Type B pancreatic cell (in vitro differentiated cells): ENCODE measurements around the gene ZNF609. TPM values are rescaled to one million over a fixed set of nuclear protein-coding genes. Genes with fewer than 3 reads are reported as not detected.

Source experiments
- DNase-seq: peaks from one replicate; pipeline ENCODE4 v3.0.0; 2021; ENCODE audit warnings: mixed read lengths; ENCODE audit not compliant: unreplicated experiment; ENCODE audit errors: extremely low spot score
- H3K27ac Mint-ChIP-seq: 2 replicates; pipeline ENCODE4 v1.8.0; 2021; ENCODE audit warnings: mild to moderate bottlenecking, mixed read lengths
- H3K27me3 Mint-ChIP-seq: 2 replicates; pipeline ENCODE4 v1.8.0; 2021; ENCODE audit warnings: mixed read lengths
- H3K36me3 Mint-ChIP-seq: 2 replicates; pipeline ENCODE4 v1.8.0; 2021; ENCODE audit warnings: mixed read lengths
- H3K4me1 Mint-ChIP-seq: one replicate; pipeline ENCODE4 v1.8.0; 2021; ENCODE audit warnings: mixed read lengths; ENCODE audit not compliant: unreplicated experiment
- H3K4me3 Mint-ChIP-seq: 2 replicates; pipeline ENCODE4 v1.8.0; 2021; ENCODE audit warnings: mild to moderate bottlenecking, mixed read lengths
- H3K9me3 Mint-ChIP-seq: 2 replicates; pipeline ENCODE4 v1.8.0; 2021; ENCODE audit warnings: mixed read lengths
- total RNA-seq: library from RNA; stranded (reverse); gene quantifications from 2 replicates; pipeline ENCODE4 v1.2.1, GENCODE V29; 2021; ENCODE audit warnings: low replicate concordance
- TF ChIP-seq, protein P1 (sequence below): fragments of 200-600 bp; sonication (generic); conservative IDR thresholded peaks from 2 replicates; pipeline ENCODE4 v1.5.0; 2021; ENCODE audit warnings: antibody characterized with exemption, mild to moderate bottlenecking

ZNF609 gene
- total RNA-seq, 1 donor from 2014 or later: 53.1 TPM

DNA sequence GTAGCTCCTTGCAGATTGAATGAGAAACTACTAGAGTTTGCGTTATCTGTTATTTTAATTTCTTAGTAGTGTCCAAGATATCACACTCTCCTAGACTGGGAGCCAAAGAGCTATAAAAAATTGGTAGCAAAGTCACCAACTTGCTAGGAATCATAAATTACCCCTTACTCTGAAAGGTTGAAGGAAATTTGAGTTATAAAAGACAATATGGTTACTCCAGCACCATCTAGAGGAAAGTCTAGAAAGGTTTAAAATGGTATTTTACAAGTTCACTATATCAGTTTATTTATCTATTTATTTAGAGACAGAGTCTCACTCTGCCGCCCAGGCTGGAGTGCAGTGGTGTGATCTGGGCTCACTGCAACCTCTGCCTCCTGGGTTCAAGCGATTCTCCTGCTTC lies 193.4 kb downstream of the ZNF609 start:
- no peak overlapping the region for H3K4me3 Mint-ChIP-seq
- H3K27ac Mint-ChIP-seq: peak overlapping the region; percentile 67
- no peaks in the 10 kb centered on the region for H3K9me3 Mint-ChIP-seq
- TF ChIP-seq, protein P1, sequence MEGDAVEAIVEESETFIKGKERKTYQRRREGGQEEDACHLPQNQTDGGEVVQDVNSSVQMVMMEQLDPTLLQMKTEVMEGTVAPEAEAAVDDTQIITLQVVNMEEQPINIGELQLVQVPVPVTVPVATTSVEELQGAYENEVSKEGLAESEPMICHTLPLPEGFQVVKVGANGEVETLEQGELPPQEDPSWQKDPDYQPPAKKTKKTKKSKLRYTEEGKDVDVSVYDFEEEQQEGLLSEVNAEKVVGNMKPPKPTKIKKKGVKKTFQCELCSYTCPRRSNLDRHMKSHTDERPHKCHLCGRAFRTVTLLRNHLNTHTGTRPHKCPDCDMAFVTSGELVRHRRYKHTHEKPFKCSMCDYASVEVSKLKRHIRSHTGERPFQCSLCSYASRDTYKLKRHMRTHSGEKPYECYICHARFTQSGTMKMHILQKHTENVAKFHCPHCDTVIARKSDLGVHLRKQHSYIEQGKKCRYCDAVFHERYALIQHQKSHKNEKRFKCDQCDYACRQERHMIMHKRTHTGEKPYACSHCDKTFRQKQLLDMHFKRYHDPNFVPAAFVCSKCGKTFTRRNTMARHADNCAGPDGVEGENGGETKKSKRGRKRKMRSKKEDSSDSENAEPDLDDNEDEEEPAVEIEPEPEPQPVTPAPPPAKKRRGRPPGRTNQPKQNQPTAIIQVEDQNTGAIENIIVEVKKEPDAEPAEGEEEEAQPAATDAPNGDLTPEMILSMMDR: peak; percentile 64
- no peak for DNase-seq
- H3K27me3 Mint-ChIP-seq: no peaks in the 10 kb centered on the region
- H3K36me3 Mint-ChIP-seq: peaks cover 5% of the 10 kb centered on the region
- peaks cover 12% of the 10 kb centered on the region for H3K4me1 Mint-ChIP-seq

DNA sequence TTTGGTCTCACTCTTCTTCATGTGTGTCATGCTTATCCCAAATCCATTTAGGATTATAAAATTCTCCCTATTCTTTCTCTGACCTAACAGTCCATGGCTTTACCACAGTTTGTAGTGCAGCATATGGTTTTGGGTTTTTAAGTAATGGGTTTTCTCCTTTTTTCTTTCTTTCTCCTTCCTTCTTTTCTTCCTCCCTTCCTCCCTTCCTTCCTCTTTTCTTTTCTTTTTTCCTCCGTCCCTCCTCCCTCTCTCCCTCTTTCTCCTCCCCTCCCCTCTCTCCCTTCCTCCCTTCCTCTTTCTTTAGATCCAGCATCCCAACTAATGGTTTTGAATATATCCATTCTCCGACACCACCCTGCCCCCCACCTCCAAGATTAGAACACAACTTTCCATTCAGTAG lies 196.1 kb downstream of the ZNF609 start:
- no peaks in the 10 kb centered on the region for H3K27me3 Mint-ChIP-seq
- DNase-seq: no peak
- TF ChIP-seq, protein P1: no peak
- H3K4me3 Mint-ChIP-seq: no peak overlapping the region
- H3K27ac Mint-ChIP-seq: no peak overlapping the region
- peaks cover 9% of the 10 kb centered on the region for H3K36me3 Mint-ChIP-seq
- H3K4me1 Mint-ChIP-seq: peaks cover 10% of the 10 kb centered on the region
- H3K9me3 Mint-ChIP-seq: no peaks in the 10 kb centered on the region

DNA sequence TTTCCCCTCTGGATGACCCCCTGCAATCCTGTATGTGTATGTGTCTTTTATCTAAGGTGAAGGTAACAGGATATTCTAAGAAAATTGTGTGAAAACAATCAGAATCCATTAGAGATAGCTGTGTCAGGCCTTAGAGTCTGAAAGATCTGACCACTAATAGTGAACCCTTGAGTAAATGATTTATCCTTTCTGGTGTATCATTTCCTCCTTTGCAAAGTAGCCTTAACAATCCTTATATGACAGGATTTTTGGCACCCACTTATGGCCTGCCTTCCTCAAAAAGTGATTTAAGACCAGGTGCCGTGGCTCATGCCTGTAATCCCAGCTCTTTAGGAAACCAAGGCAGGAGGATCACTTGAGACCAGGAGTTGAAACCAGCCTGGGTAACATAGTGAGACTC lies 204.8 kb downstream of the ZNF609 start:
- H3K4me1 Mint-ChIP-seq: peaks cover 15% of the 10 kb centered on the region
- H3K4me3 Mint-ChIP-seq: no peak overlapping the region
- TF ChIP-seq, protein P1: no peak
- peaks cover 15% of the 10 kb centered on the region for H3K36me3 Mint-ChIP-seq
- no peak for DNase-seq
- H3K27ac Mint-ChIP-seq: no peak overlapping the region
- no peaks in the 10 kb centered on the region for H3K9me3 Mint-ChIP-seq
- H3K27me3 Mint-ChIP-seq: no peaks in the 10 kb centered on the region

GRCh38 chr15:64667736-64668161 lies 207.4 kb downstream of the ZNF609 start:
- TF ChIP-seq, protein P1: no peak
- no peak overlapping the region for H3K27ac Mint-ChIP-seq
- H3K4me3 Mint-ChIP-seq: no peak overlapping the region
- no peaks in the 10 kb centered on the region for H3K9me3 Mint-ChIP-seq
- no peaks in the 10 kb centered on the region for H3K27me3 Mint-ChIP-seq
- H3K36me3 Mint-ChIP-seq: peaks cover 15% of the 10 kb centered on the region
- peaks cover 15% of the 10 kb centered on the region for H3K4me1 Mint-ChIP-seq
- DNase-seq: no peak

GRCh38 chr15:64673866-64674265 lies 213.5 kb downstream of the ZNF609 start:
- Mint-ChIP-seq H3K27me3 (no peaks in the 10 kb centered on the region), H3K4me3 (no peak overlapping the region), H3K4me1 (no peaks in the 10 kb centered on the region), H3K9me3 (no peaks in the 10 kb centered on the region), H3K36me3 (peaks cover 23% of the 10 kb centered on the region), H3K27ac (no peak overlapping the region)
- TF ChIP-seq, protein P1: no peak
- no peak for DNase-seq
